Erythroblast (primary cell): ENCODE measurements around the gene SLC1A2.

Source experiments
- DNase-seq, 2 experiments: peaks; one replicate each; lab custom pipeline; 2025; lab: John Stamatoyannopoulos, UW
- GATA1 ChIP-seq: IDR thresholded peaks from 2 replicates; pipeline ENCODE4 v1.6.1; 2011; ENCODE audit warnings: low read depth, mild to moderate bottlenecking, control low read depth, low read length, moderate library complexity
- POLR2A ChIP-seq: IDR thresholded peaks from 2 replicates; pipeline ENCODE4 v1.6.1; 2011; ENCODE audit warnings: mild to moderate bottlenecking, low read length

Gene SLC1A2

GRCh38 chr11:35376613-35377012, 42.7 kb downstream of the SLC1A2 start:
- no peak for DNase-seq
- TF ChIP-seq GATA1: no peak
- no peak for TF ChIP-seq POLR2A

GRCh38 chr11:35376118-35376510, 43.2 kb downstream of the SLC1A2 start:
- TF ChIP-seq POLR2A: no peak
- no peak for TF ChIP-seq GATA1
- DNase-seq: no peak

GRCh38 chr11:35375332-35376117, 43.8 kb downstream of the SLC1A2 start:
- no peak for TF ChIP-seq POLR2A
- TF ChIP-seq GATA1: no peak
- no peak for DNase-seq

- TF ChIP-seq POLR2A (no peak), GATA1 (no peak)
Observed at GRCh38 chr11:35373284-35373933, 45.9 kb downstream of the SLC1A2 start.

GRCh38 chr11:35372565-35373283, 46.6 kb downstream of the SLC1A2 start:
- no peak for TF ChIP-seq POLR2A
- no peak for TF ChIP-seq GATA1
- DNase-seq: no peak

More at GRCh38 chr11:35373284-35373933, 45.9 kb downstream of the SLC1A2 start:
- DNase-seq: no peak

GRCh38 chr11:35367491-35367890, 51.9 kb downstream of the SLC1A2 start:
- TF ChIP-seq POLR2A (no peak), GATA1 (no peak)
- DNase-seq: no peak

- TF ChIP-seq GATA1 (no peak), POLR2A (no peak)
- no peak for DNase-seq
Observed at GRCh38 chr11:35366798-35367197, 52.6 kb downstream of the SLC1A2 start.

GRCh38 chr11:35365961-35366360, 53.4 kb downstream of the SLC1A2 start:
- no peak for DNase-seq
- no peak for TF ChIP-seq POLR2A
- TF ChIP-seq GATA1: no peak

- TF ChIP-seq GATA1: no peak
- TF ChIP-seq POLR2A: no peak
Observed at GRCh38 chr11:35365395-35365794, 54.0 kb downstream of the SLC1A2 start.

GRCh38 chr11:35363854-35364780, 55.2 kb downstream of the SLC1A2 start:
- TF ChIP-seq POLR2A (no peak), GATA1 (no peak)

More at GRCh38 chr11:35365395-35365794, 54.0 kb downstream of the SLC1A2 start:
- no peak for DNase-seq

GRCh38 chr11:35363246-35363801, 56.0 kb downstream of the SLC1A2 start:
- TF ChIP-seq GATA1: no peak
- no peak for TF ChIP-seq POLR2A
- no peak for DNase-seq

More at GRCh38 chr11:35363854-35364780, 55.2 kb downstream of the SLC1A2 start:
- no peak for DNase-seq

- TF ChIP-seq POLR2A: no peak
- TF ChIP-seq GATA1: no peak
- DNase-seq: no peak
Observed at GRCh38 chr11:35362521-35362980, 56.8 kb downstream of the SLC1A2 start.
